ENCODE results near the gene XAGE2. TPM values are rescaled to one million over a fixed set of nuclear protein-coding genes. Genes with fewer than 3 reads are reported as not detected.

Gene XAGE2
- total and polyA plus RNA-seq, 9 of the 15 experiments (the other 6 are each of a cell fraction or from before 2014, with no cell fraction given), result 0.14 to 0.36 (median 0.21) TPM; not detected in 6

DNA sequence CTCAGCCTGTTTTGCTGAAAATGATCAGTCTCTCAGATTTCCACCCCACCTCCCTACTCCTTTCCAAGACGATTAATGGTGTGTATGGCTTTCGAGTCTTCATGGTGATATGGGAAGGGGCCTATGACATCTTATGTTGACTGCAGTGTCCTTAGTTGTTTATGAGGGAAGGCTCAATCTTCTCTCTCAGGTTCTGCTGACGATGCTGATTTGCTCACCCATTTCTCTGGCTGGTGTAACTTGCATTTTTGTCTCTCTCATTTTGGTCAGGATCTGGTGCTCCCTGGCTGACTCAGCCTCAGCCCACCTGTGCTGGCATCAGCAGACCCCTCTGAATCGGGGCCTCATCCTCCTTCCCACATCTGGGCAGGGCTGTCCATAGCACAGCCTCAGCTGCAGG, 31.4 kb upstream of the XAGE2 start (continued):
- TF ChIP-seq, protein P1, sequence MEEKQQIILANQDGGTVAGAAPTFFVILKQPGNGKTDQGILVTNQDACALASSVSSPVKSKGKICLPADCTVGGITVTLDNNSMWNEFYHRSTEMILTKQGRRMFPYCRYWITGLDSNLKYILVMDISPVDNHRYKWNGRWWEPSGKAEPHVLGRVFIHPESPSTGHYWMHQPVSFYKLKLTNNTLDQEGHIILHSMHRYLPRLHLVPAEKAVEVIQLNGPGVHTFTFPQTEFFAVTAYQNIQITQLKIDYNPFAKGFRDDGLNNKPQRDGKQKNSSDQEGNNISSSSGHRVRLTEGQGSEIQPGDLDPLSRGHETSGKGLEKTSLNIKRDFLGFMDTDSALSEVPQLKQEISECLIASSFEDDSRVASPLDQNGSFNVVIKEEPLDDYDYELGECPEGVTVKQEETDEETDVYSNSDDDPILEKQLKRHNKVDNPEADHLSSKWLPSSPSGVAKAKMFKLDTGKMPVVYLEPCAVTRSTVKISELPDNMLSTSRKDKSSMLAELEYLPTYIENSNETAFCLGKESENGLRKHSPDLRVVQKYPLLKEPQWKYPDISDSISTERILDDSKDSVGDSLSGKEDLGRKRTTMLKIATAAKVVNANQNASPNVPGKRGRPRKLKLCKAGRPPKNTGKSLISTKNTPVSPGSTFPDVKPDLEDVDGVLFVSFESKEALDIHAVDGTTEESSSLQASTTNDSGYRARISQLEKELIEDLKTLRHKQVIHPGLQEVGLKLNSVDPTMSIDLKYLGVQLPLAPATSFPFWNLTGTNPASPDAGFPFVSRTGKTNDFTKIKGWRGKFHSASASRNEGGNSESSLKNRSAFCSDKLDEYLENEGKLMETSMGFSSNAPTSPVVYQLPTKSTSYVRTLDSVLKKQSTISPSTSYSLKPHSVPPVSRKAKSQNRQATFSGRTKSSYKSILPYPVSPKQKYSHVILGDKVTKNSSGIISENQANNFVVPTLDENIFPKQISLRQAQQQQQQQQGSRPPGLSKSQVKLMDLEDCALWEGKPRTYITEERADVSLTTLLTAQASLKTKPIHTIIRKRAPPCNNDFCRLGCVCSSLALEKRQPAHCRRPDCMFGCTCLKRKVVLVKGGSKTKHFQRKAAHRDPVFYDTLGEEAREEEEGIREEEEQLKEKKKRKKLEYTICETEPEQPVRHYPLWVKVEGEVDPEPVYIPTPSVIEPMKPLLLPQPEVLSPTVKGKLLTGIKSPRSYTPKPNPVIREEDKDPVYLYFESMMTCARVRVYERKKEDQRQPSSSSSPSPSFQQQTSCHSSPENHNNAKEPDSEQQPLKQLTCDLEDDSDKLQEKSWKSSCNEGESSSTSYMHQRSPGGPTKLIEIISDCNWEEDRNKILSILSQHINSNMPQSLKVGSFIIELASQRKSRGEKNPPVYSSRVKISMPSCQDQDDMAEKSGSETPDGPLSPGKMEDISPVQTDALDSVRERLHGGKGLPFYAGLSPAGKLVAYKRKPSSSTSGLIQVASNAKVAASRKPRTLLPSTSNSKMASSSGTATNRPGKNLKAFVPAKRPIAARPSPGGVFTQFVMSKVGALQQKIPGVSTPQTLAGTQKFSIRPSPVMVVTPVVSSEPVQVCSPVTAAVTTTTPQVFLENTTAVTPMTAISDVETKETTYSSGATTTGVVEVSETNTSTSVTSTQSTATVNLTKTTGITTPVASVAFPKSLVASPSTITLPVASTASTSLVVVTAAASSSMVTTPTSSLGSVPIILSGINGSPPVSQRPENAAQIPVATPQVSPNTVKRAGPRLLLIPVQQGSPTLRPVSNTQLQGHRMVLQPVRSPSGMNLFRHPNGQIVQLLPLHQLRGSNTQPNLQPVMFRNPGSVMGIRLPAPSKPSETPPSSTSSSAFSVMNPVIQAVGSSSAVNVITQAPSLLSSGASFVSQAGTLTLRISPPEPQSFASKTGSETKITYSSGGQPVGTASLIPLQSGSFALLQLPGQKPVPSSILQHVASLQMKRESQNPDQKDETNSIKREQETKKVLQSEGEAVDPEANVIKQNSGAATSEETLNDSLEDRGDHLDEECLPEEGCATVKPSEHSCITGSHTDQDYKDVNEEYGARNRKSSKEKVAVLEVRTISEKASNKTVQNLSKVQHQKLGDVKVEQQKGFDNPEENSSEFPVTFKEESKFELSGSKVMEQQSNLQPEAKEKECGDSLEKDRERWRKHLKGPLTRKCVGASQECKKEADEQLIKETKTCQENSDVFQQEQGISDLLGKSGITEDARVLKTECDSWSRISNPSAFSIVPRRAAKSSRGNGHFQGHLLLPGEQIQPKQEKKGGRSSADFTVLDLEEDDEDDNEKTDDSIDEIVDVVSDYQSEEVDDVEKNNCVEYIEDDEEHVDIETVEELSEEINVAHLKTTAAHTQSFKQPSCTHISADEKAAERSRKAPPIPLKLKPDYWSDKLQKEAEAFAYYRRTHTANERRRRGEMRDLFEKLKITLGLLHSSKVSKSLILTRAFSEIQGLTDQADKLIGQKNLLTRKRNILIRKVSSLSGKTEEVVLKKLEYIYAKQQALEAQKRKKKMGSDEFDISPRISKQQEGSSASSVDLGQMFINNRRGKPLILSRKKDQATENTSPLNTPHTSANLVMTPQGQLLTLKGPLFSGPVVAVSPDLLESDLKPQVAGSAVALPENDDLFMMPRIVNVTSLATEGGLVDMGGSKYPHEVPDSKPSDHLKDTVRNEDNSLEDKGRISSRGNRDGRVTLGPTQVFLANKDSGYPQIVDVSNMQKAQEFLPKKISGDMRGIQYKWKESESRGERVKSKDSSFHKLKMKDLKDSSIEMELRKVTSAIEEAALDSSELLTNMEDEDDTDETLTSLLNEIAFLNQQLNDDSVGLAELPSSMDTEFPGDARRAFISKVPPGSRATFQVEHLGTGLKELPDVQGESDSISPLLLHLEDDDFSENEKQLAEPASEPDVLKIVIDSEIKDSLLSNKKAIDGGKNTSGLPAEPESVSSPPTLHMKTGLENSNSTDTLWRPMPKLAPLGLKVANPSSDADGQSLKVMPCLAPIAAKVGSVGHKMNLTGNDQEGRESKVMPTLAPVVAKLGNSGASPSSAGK (IDR thresholded peaks at IDR 0.05), result no peak
